SK-N-SH treated with all-trans-retinoic acid at 6 μM for 48 hours (cell line): ENCODE measurements around the gene AFAP1.

ENCODE experiments used
- ATAC-seq: fragments of 200-7000 bp; cut with Tn5 transposase; 3 replicates; pipeline ENCODE4 v1.9.1; 2020; ENCODE audit warnings: mild to moderate bottlenecking, moderate library complexity
- ARNTL ChIP-seq: fragments of 450-650 bp; formaldehyde crosslinking; IDR thresholded peaks from 2 replicates; pipeline ENCODE4 v1.5.0; 2020; ENCODE audit warnings: low read depth, mild to moderate bottlenecking, moderate library complexity, borderline replicate concordance
- BACH2 ChIP-seq: fragments of 250-450 bp; sonication (Bioruptor Pico); IDR thresholded peaks from 2 replicates; pipeline ENCODE4 v1.9.0; 2021; ENCODE audit warnings: mild to moderate bottlenecking, borderline replicate concordance
- CREB5 ChIP-seq: fragments of 250-450 bp; sonication (Bioruptor Pico); IDR thresholded peaks from 2 replicates; pipeline ENCODE4 v1.5.1; 2020; ENCODE audit warnings: low read depth, mild to moderate bottlenecking, moderate library complexity
- CSDC2 ChIP-seq: fragments of 250-450 bp; sonication (Bioruptor Pico); IDR thresholded peaks from 2 replicates; pipeline ENCODE4 v1.5.0; 2020; ENCODE audit warnings: mild to moderate bottlenecking, moderate library complexity
- CSRNP3 ChIP-seq: fragments of 250-450 bp; sonication (Bioruptor Pico); IDR thresholded peaks from 2 replicates; pipeline ENCODE4 v1.5.1; 2021; ENCODE audit warnings: mild to moderate bottlenecking, moderate library complexity
- ESRRG ChIP-seq: fragments of 250-450 bp; sonication (Bioruptor Pico); IDR thresholded peaks from 2 replicates; pipeline ENCODE4 v1.6.1; 2021; ENCODE audit warnings: mild to moderate bottlenecking
- GLIS3 ChIP-seq: fragments of 250-450 bp; sonication (Bioruptor Pico); IDR thresholded peaks from 2 replicates; pipeline ENCODE4 v1.5.0; 2020; ENCODE audit warnings: mild to moderate bottlenecking, moderate library complexity
- OSR1 ChIP-seq: fragments of 250-450 bp; sonication (Bioruptor Pico); IDR thresholded peaks from 2 replicates; pipeline ENCODE4 v1.8.0; 2022; ENCODE audit warnings: moderate library complexity, mild to moderate bottlenecking, inconsistent platforms
- PPARA ChIP-seq: fragments of 250-450 bp; sonication (Bioruptor Pico); IDR thresholded peaks from 2 replicates; pipeline ENCODE4 v1.5.0; 2020; ENCODE audit warnings: mild to moderate bottlenecking, borderline replicate concordance
- RARB ChIP-seq: fragments of 250-450 bp; sonication (Bioruptor Pico); IDR thresholded peaks from 2 replicates; pipeline ENCODE4 v1.8.0; 2021; ENCODE audit warnings: mild to moderate bottlenecking, moderate library complexity
- SNAI2 ChIP-seq: fragments of 250-450 bp; sonication (Bioruptor Pico); IDR thresholded peaks from 2 replicates; pipeline ENCODE4 v1.5.0; 2020; ENCODE audit warnings: mild to moderate bottlenecking, moderate library complexity
- TCF4 ChIP-seq: fragments of 250-450 bp; sonication (Bioruptor Pico); IDR thresholded peaks from 2 replicates; pipeline ENCODE4 v1.8.0; 2021; ENCODE audit warnings: mild to moderate bottlenecking, moderate library complexity, borderline replicate concordance
- TOX ChIP-seq: fragments of 250-450 bp; sonication (Bioruptor Pico); IDR thresholded peaks from 2 replicates; pipeline ENCODE4 v1.8.0; 2021; ENCODE audit warnings: mild to moderate bottlenecking, moderate library complexity, borderline replicate concordance
- ZC3H10 ChIP-seq: fragments of 250-450 bp; sonication (Bioruptor Pico); IDR thresholded peaks from 2 replicates; pipeline ENCODE4 v1.5.1; 2021; ENCODE audit warnings: mild to moderate bottlenecking, moderate library complexity
- ZNF565 ChIP-seq: fragments of 450-650 bp; formaldehyde crosslinking; conservative IDR thresholded peaks from 2 replicates; pipeline ENCODE4 v1.5.0; 2020; ENCODE audit warnings: low read depth, mild to moderate bottlenecking, moderate library complexity
- ZNF70 ChIP-seq: fragments of 450-650 bp; formaldehyde crosslinking; IDR thresholded peaks from 2 replicates; pipeline ENCODE4 v1.5.0; 2020; ENCODE audit warnings: mild to moderate bottlenecking, moderate library complexity
- ZNF8 ChIP-seq: fragments of 450-650 bp; formaldehyde crosslinking; IDR thresholded peaks from 2 replicates; pipeline ENCODE4 v1.5.0; 2020; ENCODE audit warnings: mild to moderate bottlenecking, moderate library complexity
- TF ChIP-seq, protein P1 (sequence below): fragments of 250-450 bp; sonication (Bioruptor Pico); IDR thresholded peaks from 2 replicates; pipeline ENCODE4 v1.8.0; 2020; ENCODE audit warnings: mild to moderate bottlenecking, moderate library complexity, borderline replicate concordance
- TF ChIP-seq, protein P2 (sequence below): fragments of 250-450 bp; sonication (Bioruptor Pico); IDR thresholded peaks from 2 replicates; pipeline ENCODE4 v1.8.0; 2021; ENCODE audit warnings: low read depth, mild to moderate bottlenecking, moderate library complexity, borderline replicate concordance
- TF ChIP-seq, protein P3 (sequence below): fragments of 250-450 bp; sonication (Bioruptor Pico); IDR thresholded peaks from 2 replicates; pipeline ENCODE4 v1.5.0; 2020; ENCODE audit warnings: mild to moderate bottlenecking, moderate library complexity

AFAP1 gene

GRCh38 chr4:7824218-7824617 lies 115.4 kb downstream of the AFAP1 start:
- ATAC-seq, result peak; percentile 10; the same call in 1 of the 3 replicates
- TF ChIP-seq ARNTL (CRISPR knock-in tag) (no peak), TOX (CRISPR knock-in tag) (peak; percentile 86; the same call in 1 of the 2 replicates), CSDC2 (no peak), TCF4 (CRISPR knock-in tag) (no peak), ZNF8 (no peak), ZC3H10 (CRISPR knock-in tag) (peak; percentile 75), CREB5 (CRISPR knock-in tag) (no peak), RARB (CRISPR knock-in tag) (peak; percentile 89)
- TF ChIP-seq, protein P1, sequence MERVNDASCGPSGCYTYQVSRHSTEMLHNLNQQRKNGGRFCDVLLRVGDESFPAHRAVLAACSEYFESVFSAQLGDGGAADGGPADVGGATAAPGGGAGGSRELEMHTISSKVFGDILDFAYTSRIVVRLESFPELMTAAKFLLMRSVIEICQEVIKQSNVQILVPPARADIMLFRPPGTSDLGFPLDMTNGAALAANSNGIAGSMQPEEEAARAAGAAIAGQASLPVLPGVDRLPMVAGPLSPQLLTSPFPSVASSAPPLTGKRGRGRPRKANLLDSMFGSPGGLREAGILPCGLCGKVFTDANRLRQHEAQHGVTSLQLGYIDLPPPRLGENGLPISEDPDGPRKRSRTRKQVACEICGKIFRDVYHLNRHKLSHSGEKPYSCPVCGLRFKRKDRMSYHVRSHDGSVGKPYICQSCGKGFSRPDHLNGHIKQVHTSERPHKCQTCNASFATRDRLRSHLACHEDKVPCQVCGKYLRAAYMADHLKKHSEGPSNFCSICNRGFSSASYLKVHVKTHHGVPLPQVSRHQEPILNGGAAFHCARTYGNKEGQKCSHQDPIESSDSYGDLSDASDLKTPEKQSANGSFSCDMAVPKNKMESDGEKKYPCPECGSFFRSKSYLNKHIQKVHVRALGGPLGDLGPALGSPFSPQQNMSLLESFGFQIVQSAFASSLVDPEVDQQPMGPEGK, result 0 out of 2 replicates have a peak, but pooled peaks have one; percentile 43
- TF ChIP-seq, all 23 proteins: peak for 4

DNA sequence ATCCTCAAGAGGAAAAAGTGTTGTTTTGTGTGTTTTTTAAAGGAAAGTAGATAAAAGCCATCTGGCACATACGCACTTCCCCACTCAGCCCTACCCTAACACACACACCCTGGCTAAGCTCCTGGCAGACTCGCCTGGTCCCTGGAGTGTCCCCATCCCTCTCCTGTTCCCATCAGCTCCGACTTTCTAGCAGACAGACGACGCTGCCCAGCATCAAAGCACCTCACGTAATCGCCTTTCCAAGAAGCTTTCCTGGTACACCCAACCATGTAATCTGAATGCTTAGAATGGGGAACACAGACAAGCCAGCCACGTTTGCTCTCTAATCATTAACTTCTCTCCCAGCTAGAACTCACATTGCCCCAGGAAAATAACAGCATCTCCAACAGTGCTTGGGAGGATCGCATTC lies 116.2 kb downstream of the AFAP1 start:
- TF ChIP-seq ZC3H10 (CRISPR knock-in tag) (no peak), ZNF70 (CRISPR knock-in tag) (no peak), CSDC2 (no peak), TCF4 (CRISPR knock-in tag) (peak; percentile 46; the same call in 1 of the 2 replicates)
- TF ChIP-seq, protein P2, sequence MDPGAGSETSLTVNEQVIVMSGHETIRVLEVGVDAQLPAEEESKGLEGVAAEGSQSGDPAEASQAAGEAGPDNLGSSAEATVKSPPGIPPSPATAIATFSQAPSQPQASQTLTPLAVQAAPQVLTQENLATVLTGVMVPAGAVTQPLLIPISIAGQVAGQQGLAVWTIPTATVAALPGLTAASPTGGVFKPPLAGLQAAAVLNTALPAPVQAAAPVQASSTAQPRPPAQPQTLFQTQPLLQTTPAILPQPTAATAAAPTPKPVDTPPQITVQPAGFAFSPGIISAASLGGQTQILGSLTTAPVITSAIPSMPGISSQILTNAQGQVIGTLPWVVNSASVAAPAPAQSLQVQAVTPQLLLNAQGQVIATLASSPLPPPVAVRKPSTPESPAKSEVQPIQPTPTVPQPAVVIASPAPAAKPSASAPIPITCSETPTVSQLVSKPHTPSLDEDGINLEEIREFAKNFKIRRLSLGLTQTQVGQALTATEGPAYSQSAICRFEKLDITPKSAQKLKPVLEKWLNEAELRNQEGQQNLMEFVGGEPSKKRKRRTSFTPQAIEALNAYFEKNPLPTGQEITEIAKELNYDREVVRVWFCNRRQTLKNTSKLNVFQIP, result no peak
- TF ChIP-seq, protein P3, sequence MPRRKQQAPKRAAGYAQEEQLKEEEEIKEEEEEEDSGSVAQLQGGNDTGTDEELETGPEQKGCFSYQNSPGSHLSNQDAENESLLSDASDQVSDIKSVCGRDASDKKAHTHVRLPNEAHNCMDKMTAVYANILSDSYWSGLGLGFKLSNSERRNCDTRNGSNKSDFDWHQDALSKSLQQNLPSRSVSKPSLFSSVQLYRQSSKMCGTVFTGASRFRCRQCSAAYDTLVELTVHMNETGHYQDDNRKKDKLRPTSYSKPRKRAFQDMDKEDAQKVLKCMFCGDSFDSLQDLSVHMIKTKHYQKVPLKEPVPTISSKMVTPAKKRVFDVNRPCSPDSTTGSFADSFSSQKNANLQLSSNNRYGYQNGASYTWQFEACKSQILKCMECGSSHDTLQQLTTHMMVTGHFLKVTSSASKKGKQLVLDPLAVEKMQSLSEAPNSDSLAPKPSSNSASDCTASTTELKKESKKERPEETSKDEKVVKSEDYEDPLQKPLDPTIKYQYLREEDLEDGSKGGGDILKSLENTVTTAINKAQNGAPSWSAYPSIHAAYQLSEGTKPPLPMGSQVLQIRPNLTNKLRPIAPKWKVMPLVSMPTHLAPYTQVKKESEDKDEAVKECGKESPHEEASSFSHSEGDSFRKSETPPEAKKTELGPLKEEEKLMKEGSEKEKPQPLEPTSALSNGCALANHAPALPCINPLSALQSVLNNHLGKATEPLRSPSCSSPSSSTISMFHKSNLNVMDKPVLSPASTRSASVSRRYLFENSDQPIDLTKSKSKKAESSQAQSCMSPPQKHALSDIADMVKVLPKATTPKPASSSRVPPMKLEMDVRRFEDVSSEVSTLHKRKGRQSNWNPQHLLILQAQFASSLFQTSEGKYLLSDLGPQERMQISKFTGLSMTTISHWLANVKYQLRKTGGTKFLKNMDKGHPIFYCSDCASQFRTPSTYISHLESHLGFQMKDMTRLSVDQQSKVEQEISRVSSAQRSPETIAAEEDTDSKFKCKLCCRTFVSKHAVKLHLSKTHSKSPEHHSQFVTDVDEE (CRISPR knock-in tag), result 0 out of 2 replicates have a peak, but pooled peaks have one; percentile 18
- TF ChIP-seq, all 23 proteins: peak for 2
- 0 out of 3 replicates have a peak, but pooled peaks have one; percentile 5 for ATAC-seq

- TF ChIP-seq CREB5 (CRISPR knock-in tag), result no peak
- no peak for TF ChIP-seq OSR1 (CRISPR knock-in tag)
- TF ChIP-seq GLIS3 (CRISPR knock-in tag), result no peak
- TF ChIP-seq ARNTL (CRISPR knock-in tag), result no peak
- no peak for TF ChIP-seq BACH2 (CRISPR knock-in tag)
- TF ChIP-seq CSRNP3 (CRISPR knock-in tag), result no peak
- no peak for TF ChIP-seq ZNF8
- TF ChIP-seq RARB (CRISPR knock-in tag), result no peak
- TF ChIP-seq TOX (CRISPR knock-in tag), result no peak
- no peak for ATAC-seq
Observed at GRCh38 chr4:7822877-7823276, 116.8 kb downstream of the AFAP1 start.

- ATAC-seq, result no peak
- TF ChIP-seq CREB5 (CRISPR knock-in tag) (no peak), CSDC2 (no peak), SNAI2 (no peak), PPARA (no peak), TCF4 (CRISPR knock-in tag) (no peak), ZNF8 (no peak), ESRRG (CRISPR knock-in tag) (no peak), OSR1 (CRISPR knock-in tag) (no peak), ZNF70 (CRISPR knock-in tag) (no peak), ZNF565 (CRISPR knock-in tag) (no peak)
- TF ChIP-seq, protein P3 (CRISPR knock-in tag), result no peak
Observed at GRCh38 chr4:7822137-7822505, 117.5 kb downstream of the AFAP1 start.
